ENCODE measurements around the gene CEP97.

Gene CEP97

DNA sequence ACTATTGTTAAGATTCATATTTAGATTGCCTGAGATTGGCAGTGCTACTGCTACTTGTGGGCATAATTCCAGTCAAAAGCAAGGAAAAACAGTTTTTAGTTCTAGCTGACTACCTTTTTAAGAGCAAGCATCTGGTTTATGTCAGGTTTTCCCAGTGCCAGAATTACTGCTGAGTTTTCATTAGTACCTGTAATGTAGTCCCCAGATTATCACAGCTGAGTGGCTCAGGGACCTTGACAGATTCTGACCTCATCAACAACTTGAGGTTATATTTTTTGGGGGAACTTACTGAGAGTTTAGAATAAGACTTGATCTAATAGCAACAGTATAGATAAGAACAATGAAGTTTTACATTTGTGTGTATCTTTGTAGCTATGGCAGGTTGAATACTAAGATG is 85.6 kb downstream of the CEP97 start:
- Histone ChIP-seq H3K4me1 (ENCODE audit: control insufficient read depth, insufficient read depth, low read length) (peaks cover 31% of the 10 kb centered on the region), H3K9me3 (ENCODE audit: control insufficient read depth, low read length) (no peaks in the 10 kb centered on the region), H3K27me3 (replicated peaks; ENCODE audit: control insufficient read depth, insufficient read depth, low read length) (no peaks in the 10 kb centered on the region), H3K36me3 (ENCODE audit: control insufficient read depth, insufficient read depth, low read length, severe bottlenecking) (no peaks in the 10 kb centered on the region), H3K9ac (ENCODE audit: low read length) (peak overlapping the region; percentile 39), H3K4me3 (ENCODE audit: low read length) (no peak overlapping the region)
- no peak for DNase-seq (ENCODE audit: low read depth)

DNA sequence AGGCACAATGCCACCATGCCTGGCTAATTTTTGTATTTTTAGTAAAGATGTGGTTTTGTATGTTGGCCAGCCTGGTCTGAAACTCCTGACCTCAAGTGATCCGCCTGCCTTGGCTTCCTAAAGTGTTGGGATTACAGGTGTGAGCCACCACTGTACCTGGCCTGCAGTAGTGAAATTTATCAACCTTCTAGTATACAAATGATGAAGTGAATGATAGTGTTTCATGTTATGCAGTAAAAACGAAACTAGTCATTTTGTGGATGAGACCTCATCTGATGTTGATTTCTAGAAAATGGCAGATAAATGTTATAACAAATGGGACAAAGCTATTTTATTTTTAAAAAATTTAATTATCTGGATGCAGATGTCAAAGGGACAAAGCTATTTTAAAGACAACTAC is 87.5 kb downstream of the CEP97 start:
- Histone ChIP-seq H3K9me3 (ENCODE audit: control insufficient read depth, low read length) (no peaks in the 10 kb centered on the region), H3K4me1 (ENCODE audit: control insufficient read depth, insufficient read depth, low read length) (peaks cover 16% of the 10 kb centered on the region), H3K4me3 (ENCODE audit: low read length) (no peak overlapping the region), H3K9ac (ENCODE audit: low read length) (no peak overlapping the region), H3K36me3 (ENCODE audit: control insufficient read depth, insufficient read depth, low read length, severe bottlenecking) (peaks cover 2% of the 10 kb centered on the region), H3K27me3 (replicated peaks; ENCODE audit: control insufficient read depth, insufficient read depth, low read length) (no peaks in the 10 kb centered on the region)
- no peak for DNase-seq (ENCODE audit: low read depth)

- Histone ChIP-seq H3K9me3 (ENCODE audit: control insufficient read depth, low read length) (no peaks in the 10 kb centered on the region), H3K36me3 (ENCODE audit: control insufficient read depth, insufficient read depth, low read length, severe bottlenecking) (peaks cover 7% of the 10 kb centered on the region), H3K27me3 (replicated peaks; ENCODE audit: control insufficient read depth, insufficient read depth, low read length) (no peaks in the 10 kb centered on the region), H3K4me3 (ENCODE audit: low read length) (no peak overlapping the region), H3K4me1 (ENCODE audit: control insufficient read depth, insufficient read depth, low read length) (peaks cover 13% of the 10 kb centered on the region), H3K9ac (ENCODE audit: low read length) (no peak overlapping the region)
- no peak for DNase-seq (ENCODE audit: low read depth)
Observed at GRCh38 chr3:101812895-101813294, 88.5 kb downstream of the CEP97 start.

DNA sequence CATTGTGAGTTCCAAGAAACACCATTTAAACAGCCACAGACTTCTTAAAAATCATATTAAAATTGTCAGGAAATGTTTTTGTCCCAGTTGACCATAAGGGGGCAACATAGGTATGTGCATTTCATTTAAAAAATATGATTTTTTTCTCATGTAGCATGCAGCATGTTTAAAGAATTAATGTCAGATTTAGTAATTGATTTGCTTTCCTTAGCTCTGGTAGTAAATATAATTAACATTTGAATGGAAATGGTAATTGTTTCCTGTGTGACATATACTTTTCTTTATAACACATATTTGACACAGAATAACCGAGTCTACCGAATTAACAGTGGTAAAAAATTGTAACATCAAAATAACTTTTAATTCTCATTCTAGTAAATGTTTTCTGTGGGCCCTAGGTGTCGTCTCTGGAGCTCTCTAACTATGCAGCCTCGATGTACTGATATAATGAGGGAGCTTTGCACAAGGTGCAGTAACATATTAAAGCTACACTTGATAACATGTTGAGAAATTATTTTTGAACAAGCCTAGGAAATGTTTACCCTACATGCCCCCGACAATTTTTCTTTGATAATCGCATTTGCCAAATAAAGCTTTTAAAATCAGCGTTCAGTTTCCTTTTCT is 89.5 kb downstream of the CEP97 start:
- Histone ChIP-seq H3K4me1 (ENCODE audit: control insufficient read depth, insufficient read depth, low read length) (peaks cover 13% of the 10 kb centered on the region), H3K27me3 (replicated peaks; ENCODE audit: control insufficient read depth, insufficient read depth, low read length) (no peaks in the 10 kb centered on the region), H3K9me3 (ENCODE audit: control insufficient read depth, low read length) (no peaks in the 10 kb centered on the region), H3K4me3 (ENCODE audit: low read length) (no peak overlapping the region), H3K36me3 (ENCODE audit: control insufficient read depth, insufficient read depth, low read length, severe bottlenecking) (peaks cover 7% of the 10 kb centered on the region), H3K9ac (ENCODE audit: low read length) (no peak overlapping the region)
- DNase-seq (ENCODE audit: low read depth) = peak; percentile 70

DNA sequence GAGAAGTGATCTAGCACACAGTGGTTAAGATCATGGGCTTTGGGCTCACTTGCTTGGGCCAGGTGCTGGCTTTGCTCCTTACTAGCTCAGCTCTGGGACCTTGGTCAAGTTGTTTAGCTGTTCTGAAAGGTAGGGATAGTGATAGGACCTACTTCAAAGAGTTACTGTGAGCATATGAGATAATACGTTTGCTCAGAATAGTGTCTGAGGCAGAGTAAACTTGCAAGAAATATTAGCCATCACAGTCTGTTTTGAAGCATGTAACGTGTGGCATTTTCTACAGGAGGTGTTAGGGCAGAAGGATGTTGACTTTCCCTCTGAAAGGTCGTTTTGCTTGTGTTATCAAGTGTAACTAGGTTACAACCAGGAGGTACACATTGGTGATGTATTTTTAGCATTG is 90.4 kb downstream of the CEP97 start:
- DNase-seq (ENCODE audit: low read depth) = no peak
- H3K36me3 ChIP-seq (ENCODE audit: control insufficient read depth, insufficient read depth, low read length, severe bottlenecking) = peaks cover 7% of the 10 kb centered on the region
- peaks cover 6% of the 10 kb centered on the region for H3K4me1 ChIP-seq (ENCODE audit: control insufficient read depth, insufficient read depth, low read length)
- no peak overlapping the region for H3K4me3 ChIP-seq (ENCODE audit: low read length)
- no peaks in the 10 kb centered on the region for H3K27me3 ChIP-seq (replicated peaks; ENCODE audit: control insufficient read depth, insufficient read depth, low read length)
- no peaks in the 10 kb centered on the region for H3K9me3 ChIP-seq (ENCODE audit: control insufficient read depth, low read length)
- no peak overlapping the region for H3K9ac ChIP-seq (ENCODE audit: low read length)

DNA sequence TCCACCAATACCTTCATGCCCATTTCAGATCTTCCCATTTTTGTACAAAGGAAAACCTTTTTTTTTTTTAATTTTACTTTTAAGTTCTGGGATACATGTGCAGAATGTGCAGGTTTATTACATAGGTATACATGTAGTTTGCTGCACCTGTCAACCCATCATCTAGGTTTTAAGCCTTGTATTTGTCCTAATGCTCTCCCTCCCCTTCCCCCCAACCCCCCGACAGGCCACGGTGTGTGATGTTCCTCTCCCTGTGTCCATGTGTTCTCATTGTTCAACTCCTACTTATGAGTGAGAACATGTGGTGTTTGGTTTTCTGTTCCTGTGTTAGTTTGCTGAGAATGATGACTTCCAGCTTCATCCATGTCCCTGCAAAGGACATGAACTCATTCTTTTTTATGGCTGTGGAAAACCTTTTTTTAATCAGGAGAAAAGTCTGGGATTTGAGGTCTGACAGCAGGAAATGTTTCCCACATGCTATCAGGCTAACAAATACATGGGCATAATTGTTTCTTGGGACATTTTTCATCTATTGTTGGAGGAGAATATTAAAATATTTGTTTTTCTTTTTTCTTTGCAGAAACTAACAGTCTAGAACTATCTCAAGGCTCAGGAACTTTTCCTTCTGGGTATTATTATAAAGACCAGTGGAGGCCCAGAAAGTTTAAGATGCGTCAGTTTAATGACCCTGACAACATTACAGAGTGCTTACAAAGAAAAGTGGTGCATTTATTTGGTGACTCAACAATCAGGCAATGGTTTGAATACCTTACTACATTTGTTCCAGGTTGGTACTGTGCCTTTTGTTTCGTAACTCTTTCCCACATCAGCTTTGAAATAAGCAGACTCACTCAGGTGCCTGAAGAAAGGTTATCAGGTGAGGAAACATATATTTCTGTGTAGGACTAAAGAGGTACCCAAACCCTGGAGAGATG is 92.1 kb downstream of the CEP97 start:
- DNase-seq (ENCODE audit: low read depth) = no peak
- no peak overlapping the region for H3K4me3 ChIP-seq (ENCODE audit: low read length)
- no peak overlapping the region for H3K9ac ChIP-seq (ENCODE audit: low read length)
- H3K27me3 ChIP-seq (replicated peaks; ENCODE audit: control insufficient read depth, insufficient read depth, low read length) = no peaks in the 10 kb centered on the region
- peaks cover 12% of the 10 kb centered on the region for H3K36me3 ChIP-seq (ENCODE audit: control insufficient read depth, insufficient read depth, low read length, severe bottlenecking)
- H3K4me1 ChIP-seq (ENCODE audit: control insufficient read depth, insufficient read depth, low read length) = peaks cover 3% of the 10 kb centered on the region
- no peaks in the 10 kb centered on the region for H3K9me3 ChIP-seq (ENCODE audit: control insufficient read depth, low read length)

DNA sequence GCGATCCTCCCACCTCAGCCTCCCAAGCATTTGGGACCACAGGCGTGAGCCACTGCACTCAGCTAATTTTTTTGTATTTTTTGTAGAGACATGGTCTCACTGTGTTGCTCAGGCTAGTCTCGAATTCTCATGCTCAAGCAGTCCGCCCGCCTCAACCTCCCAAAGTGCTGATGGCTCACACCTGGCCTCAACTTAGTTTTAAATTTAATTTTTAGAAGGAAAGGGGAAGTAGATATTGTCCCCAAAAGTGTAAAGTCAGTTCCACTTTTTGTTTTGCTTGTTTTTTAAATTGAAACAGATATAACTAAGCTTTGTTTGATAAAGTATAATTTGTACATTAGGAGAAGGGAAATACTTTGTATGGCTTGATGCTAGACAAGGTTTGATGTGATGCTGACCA is 93.6 kb downstream of the CEP97 start:
- Histone ChIP-seq H3K4me3 (ENCODE audit: low read length) (no peak overlapping the region), H3K27me3 (replicated peaks; ENCODE audit: control insufficient read depth, insufficient read depth, low read length) (no peaks in the 10 kb centered on the region), H3K9ac (ENCODE audit: low read length) (no peak overlapping the region), H3K9me3 (ENCODE audit: control insufficient read depth, low read length) (no peaks in the 10 kb centered on the region), H3K4me1 (ENCODE audit: control insufficient read depth, insufficient read depth, low read length) (peaks cover 3% of the 10 kb centered on the region), H3K36me3 (ENCODE audit: control insufficient read depth, insufficient read depth, low read length, severe bottlenecking) (peaks cover 19% of the 10 kb centered on the region)
- no peak for DNase-seq (ENCODE audit: low read depth)

- peak; percentile 33 for DNase-seq (ENCODE audit: low read depth)
- Histone ChIP-seq H3K36me3 (ENCODE audit: control insufficient read depth, insufficient read depth, low read length, severe bottlenecking) (peaks cover 19% of the 10 kb centered on the region), H3K4me1 (ENCODE audit: control insufficient read depth, insufficient read depth, low read length) (peaks cover 8% of the 10 kb centered on the region), H3K4me3 (ENCODE audit: low read length) (no peak overlapping the region), H3K27me3 (replicated peaks; ENCODE audit: control insufficient read depth, insufficient read depth, low read length) (no peaks in the 10 kb centered on the region), H3K9ac (ENCODE audit: low read length) (no peak overlapping the region), H3K9me3 (ENCODE audit: control insufficient read depth, low read length) (no peaks in the 10 kb centered on the region)
Observed at GRCh38 chr3:101819649-101820206, 95.3 kb downstream of the CEP97 start.

All from adipocyte (in vitro differentiated cells).